HepG2 (cell line): ENCODE results near the gene AUH. TPM values are rescaled to one million over a fixed set of nuclear protein-coding genes. Genes with fewer than 3 reads are reported as not detected.

Source experiments
- CCAR2 ChIP-seq: fragments of 200-400 bp; formaldehyde crosslinking; optimal IDR thresholded peaks from 2 replicates; pipeline ENCODE3; 2018; ENCODE audit warnings: low read depth, mild to moderate bottlenecking, low read length, moderate library complexity
- CENPT ChIP-seq: sonication (generic); formaldehyde crosslinking; IDR thresholded peaks from 2 replicates; pipeline ENCODE4 v1.8.0; 2022; ENCODE audit warnings: low read depth, mild to moderate bottlenecking, moderate library complexity, missing genetic modification reagents
- FOXK1 ChIP-seq: sonication (generic); formaldehyde crosslinking; IDR thresholded peaks from 2 replicates; pipeline ENCODE4 v1.4.0; 2020; ENCODE audit warnings: low read depth, missing genetic modification reagents, borderline replicate concordance
- HMGA1 ChIP-seq: sonication (generic); formaldehyde crosslinking; conservative IDR thresholded peaks from 2 replicates; pipeline ENCODE4 v1.4.0; 2020; ENCODE audit warnings: missing genetic modification reagents
- HNF4G ChIP-seq, 2 experiments: sonication (generic) in 1 of 2; formaldehyde crosslinking in 1 of 2; IDR thresholded peaks; 2 replicates each; pipeline versions ENCODE4 v1.4.0 to v1.6.1; 2011 to 2020; ENCODE audit warnings: borderline replicate concordance in 2 of 2, low read depth in 2 of 2, mild to moderate bottlenecking in 2 of 2, low read length in 1 of 2, missing genetic modification reagents in 1 of 2, moderate library complexity in 1 of 2
- HNRNPK ChIP-seq: fragments of 200-400 bp; formaldehyde crosslinking; IDR thresholded peaks from 2 replicates; pipeline ENCODE4 v1.6.1; 2018; ENCODE audit warnings: low read length, low read depth, moderate library complexity, mild to moderate bottlenecking; ENCODE audit not compliant: poor library complexity, severe bottlenecking
- SP5 ChIP-seq: IDR thresholded peaks from 2 replicates; pipeline ENCODE4 v1.6.1; 2016; ENCODE audit warnings: low read depth, borderline replicate concordance
- SRY ChIP-seq: sonication (generic); formaldehyde crosslinking; IDR thresholded peaks from 2 replicates; pipeline ENCODE4 v1.8.0; 2022; ENCODE audit warnings: mild to moderate bottlenecking, missing genetic modification reagents
- TBX2 ChIP-seq: sonication (generic); formaldehyde crosslinking; IDR thresholded peaks from 2 replicates; pipeline ENCODE4 v1.5.0; 2020; ENCODE audit warnings: missing genetic modification reagents, mild to moderate bottlenecking, borderline replicate concordance
- WIZ ChIP-seq: sonication (generic); formaldehyde crosslinking; IDR thresholded peaks from 2 replicates; pipeline ENCODE4 v1.5.1; 2020; ENCODE audit warnings: mild to moderate bottlenecking, missing genetic modification reagents
- ZNF430 ChIP-seq: sonication (generic); formaldehyde crosslinking; IDR thresholded peaks from 2 replicates; pipeline ENCODE4 v1.9.0; 2021; ENCODE audit warnings: mild to moderate bottlenecking, missing genetic modification reagents
- ZNF484 ChIP-seq: sonication (generic); formaldehyde crosslinking; IDR thresholded peaks from 2 replicates; pipeline ENCODE4 v1.5.1; 2020; ENCODE audit warnings: mild to moderate bottlenecking, low read depth, missing genetic modification reagents, borderline replicate concordance
- ZNF552 ChIP-seq: sonication (generic); formaldehyde crosslinking; IDR thresholded peaks from 2 replicates; pipeline ENCODE4 v1.9.0; 2022; ENCODE audit warnings: missing genetic modification reagents, mild to moderate bottlenecking, borderline replicate concordance
- ZNF776 ChIP-seq: sonication (generic); formaldehyde crosslinking; IDR thresholded peaks from 2 replicates; pipeline ENCODE4 v1.4.0; 2020; ENCODE audit warnings: mild to moderate bottlenecking, missing genetic modification reagents
- ZNF781 ChIP-seq: sonication (generic); formaldehyde crosslinking; IDR thresholded peaks from 2 replicates; pipeline ENCODE4 v1.5.1; 2020; ENCODE audit warnings: borderline replicate concordance, mild to moderate bottlenecking, missing genetic modification reagents; ENCODE audit errors: not compliant biosample characterization
- polyA plus RNA-seq, 8 experiments: library from polyadenylated mRNA; depleted of rRNA in 3 of 8; stranded (reverse) in 7 of 8; unstranded in 1 of 8; fragments of >200 nt; fragmentation: Illumina TruSeq in 4 of 8; extraction: Trizol in 4 of 8; gene quantifications; 2 replicates each; pipeline versions ENCODE4 v1.2.1 to v1.2.3, GENCODE V29; 2011 to 2016; ENCODE audit warnings: low read depth in 4 of 8, missing spikeins in 1 of 8, mixed read lengths in 1 of 8; ENCODE audit not compliant: insufficient read depth in 1 of 8
- total RNA-seq, 5 experiments: library from RNA; depleted of rRNA; stranded (reverse); fragments of >200 nt; fragmentation: Illumina TruSeq; extraction: Trizol; gene quantifications; 2 replicates each; pipeline ENCODE4 v1.2.3, GENCODE V29; 2016; ENCODE audit warnings: low read depth in 1 of 5
- TF ChIP-seq, protein P1 (sequence below): sonication (generic); formaldehyde crosslinking; IDR thresholded peaks from 2 replicates; pipeline ENCODE4 v1.5.0; 2020; ENCODE audit warnings: mild to moderate bottlenecking, missing genetic modification reagents, borderline replicate concordance
- TF ChIP-seq, protein P2 (sequence below): sonication (generic); formaldehyde crosslinking; IDR thresholded peaks from 2 replicates; pipeline ENCODE4 v1.4.0; 2020; ENCODE audit warnings: mild to moderate bottlenecking, missing genetic modification reagents
- TF ChIP-seq, protein P3 (sequence below): sonication (generic); formaldehyde crosslinking; IDR thresholded peaks from 2 replicates; pipeline ENCODE4 v1.5.1; 2020; ENCODE audit warnings: mild to moderate bottlenecking, missing genetic modification reagents, moderate library complexity

Gene AUH
- total and polyA plus RNA-seq, 2 of the 13 experiments (the other 11 are each of a cell fraction or from before 2014, with no cell fraction given): 25.8 to 31.9 TPM

DNA sequence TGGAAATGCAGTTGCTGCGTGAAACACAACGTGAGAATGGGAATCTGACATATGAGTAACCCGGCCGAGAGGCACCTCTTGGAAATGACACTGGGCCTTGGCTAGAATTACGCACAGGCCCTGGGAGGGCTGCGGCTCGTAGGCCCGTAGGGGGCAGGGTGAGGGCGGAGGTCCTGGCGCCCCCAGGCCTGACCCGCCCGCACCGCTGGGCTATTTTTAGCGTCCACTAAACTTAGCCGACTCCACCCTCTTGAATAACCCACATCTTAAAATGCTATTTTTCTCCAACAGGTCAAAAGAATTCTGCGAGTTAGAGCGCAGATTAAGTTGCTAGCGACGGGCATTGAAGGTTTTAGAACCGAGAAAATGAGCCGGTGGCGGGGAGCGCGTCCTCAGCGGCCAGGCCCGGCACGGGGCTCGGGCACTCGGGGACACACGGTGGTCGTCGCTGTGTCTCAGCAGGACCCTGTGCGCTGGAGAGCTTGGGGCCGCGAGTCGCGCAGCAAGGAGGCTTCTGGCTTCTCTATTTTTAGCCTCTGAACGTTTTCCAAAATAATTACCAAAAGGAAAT, 168.5 kb downstream of the AUH start (continued):
- TF ChIP-seq ZNF781 (CRISPR knock-in tag) (no peak), ZNF430 (CRISPR knock-in tag) (no peak), HNRNPK (peak; percentile 8), SRY (CRISPR knock-in tag) (0 out of 2 replicates have a peak, but pooled peaks have one; percentile 26), SP5 (CRISPR knock-in tag) (peak; percentile 64; the same call in 1 of the 2 replicates), TBX2 (CRISPR knock-in tag) (no peak), CCAR2 (no peak), CENPT (CRISPR knock-in tag) (no peak), WIZ (no peak; the same call in 1 of the 2 replicates), ZNF484 (CRISPR knock-in tag) (no peak), FOXK1 (CRISPR knock-in tag) (peak; percentile 63; the same call in 1 of the 2 replicates), ZNF776 (CRISPR knock-in tag) (no peak), HMGA1 (CRISPR knock-in tag) (no peak), ZNF552 (no peak), HNF4G (IDR thresholded peaks at IDR 0.05; ENCODE audit: borderline replicate concordance, low read depth, low read length) (no peak), HNF4G (CRISPR knock-in tag; IDR thresholded peaks at IDR 0.05; ENCODE audit: borderline replicate concordance, low read depth) (no peak)
- TF ChIP-seq, protein P1, sequence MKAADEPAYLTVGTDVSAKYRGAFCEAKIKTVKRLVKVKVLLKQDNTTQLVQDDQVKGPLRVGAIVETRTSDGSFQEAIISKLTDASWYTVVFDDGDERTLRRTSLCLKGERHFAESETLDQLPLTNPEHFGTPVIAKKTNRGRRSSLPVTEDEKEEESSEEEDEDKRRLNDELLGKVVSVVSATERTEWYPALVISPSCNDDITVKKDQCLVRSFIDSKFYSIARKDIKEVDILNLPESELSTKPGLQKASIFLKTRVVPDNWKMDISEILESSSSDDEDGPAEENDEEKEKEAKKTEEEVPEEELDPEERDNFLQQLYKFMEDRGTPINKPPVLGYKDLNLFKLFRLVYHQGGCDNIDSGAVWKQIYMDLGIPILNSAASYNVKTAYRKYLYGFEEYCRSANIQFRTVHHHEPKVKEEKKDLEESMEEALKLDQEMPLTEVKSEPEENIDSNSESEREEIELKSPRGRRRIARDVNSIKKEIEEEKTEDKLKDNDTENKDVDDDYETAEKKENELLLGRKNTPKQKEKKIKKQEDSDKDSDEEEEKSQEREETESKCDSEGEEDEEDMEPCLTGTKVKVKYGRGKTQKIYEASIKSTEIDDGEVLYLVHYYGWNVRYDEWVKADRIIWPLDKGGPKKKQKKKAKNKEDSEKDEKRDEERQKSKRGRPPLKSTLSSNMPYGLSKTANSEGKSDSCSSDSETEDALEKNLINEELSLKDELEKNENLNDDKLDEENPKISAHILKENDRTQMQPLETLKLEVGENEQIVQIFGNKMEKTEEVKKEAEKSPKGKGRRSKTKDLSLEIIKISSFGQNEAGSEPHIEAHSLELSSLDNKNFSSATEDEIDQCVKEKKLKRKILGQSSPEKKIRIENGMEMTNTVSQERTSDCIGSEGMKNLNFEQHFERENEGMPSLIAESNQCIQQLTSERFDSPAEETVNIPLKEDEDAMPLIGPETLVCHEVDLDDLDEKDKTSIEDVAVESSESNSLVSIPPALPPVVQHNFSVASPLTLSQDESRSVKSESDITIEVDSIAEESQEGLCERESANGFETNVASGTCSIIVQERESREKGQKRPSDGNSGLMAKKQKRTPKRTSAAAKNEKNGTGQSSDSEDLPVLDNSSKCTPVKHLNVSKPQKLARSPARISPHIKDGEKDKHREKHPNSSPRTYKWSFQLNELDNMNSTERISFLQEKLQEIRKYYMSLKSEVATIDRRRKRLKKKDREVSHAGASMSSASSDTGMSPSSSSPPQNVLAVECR (CRISPR knock-in tag): no peak
- TF ChIP-seq, protein P2, sequence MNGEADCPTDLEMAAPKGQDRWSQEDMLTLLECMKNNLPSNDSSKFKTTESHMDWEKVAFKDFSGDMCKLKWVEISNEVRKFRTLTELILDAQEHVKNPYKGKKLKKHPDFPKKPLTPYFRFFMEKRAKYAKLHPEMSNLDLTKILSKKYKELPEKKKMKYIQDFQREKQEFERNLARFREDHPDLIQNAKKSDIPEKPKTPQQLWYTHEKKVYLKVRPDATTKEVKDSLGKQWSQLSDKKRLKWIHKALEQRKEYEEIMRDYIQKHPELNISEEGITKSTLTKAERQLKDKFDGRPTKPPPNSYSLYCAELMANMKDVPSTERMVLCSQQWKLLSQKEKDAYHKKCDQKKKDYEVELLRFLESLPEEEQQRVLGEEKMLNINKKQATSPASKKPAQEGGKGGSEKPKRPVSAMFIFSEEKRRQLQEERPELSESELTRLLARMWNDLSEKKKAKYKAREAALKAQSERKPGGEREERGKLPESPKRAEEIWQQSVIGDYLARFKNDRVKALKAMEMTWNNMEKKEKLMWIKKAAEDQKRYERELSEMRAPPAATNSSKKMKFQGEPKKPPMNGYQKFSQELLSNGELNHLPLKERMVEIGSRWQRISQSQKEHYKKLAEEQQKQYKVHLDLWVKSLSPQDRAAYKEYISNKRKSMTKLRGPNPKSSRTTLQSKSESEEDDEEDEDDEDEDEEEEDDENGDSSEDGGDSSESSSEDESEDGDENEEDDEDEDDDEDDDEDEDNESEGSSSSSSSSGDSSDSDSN (CRISPR knock-in tag): no peak
- TF ChIP-seq, protein P3, sequence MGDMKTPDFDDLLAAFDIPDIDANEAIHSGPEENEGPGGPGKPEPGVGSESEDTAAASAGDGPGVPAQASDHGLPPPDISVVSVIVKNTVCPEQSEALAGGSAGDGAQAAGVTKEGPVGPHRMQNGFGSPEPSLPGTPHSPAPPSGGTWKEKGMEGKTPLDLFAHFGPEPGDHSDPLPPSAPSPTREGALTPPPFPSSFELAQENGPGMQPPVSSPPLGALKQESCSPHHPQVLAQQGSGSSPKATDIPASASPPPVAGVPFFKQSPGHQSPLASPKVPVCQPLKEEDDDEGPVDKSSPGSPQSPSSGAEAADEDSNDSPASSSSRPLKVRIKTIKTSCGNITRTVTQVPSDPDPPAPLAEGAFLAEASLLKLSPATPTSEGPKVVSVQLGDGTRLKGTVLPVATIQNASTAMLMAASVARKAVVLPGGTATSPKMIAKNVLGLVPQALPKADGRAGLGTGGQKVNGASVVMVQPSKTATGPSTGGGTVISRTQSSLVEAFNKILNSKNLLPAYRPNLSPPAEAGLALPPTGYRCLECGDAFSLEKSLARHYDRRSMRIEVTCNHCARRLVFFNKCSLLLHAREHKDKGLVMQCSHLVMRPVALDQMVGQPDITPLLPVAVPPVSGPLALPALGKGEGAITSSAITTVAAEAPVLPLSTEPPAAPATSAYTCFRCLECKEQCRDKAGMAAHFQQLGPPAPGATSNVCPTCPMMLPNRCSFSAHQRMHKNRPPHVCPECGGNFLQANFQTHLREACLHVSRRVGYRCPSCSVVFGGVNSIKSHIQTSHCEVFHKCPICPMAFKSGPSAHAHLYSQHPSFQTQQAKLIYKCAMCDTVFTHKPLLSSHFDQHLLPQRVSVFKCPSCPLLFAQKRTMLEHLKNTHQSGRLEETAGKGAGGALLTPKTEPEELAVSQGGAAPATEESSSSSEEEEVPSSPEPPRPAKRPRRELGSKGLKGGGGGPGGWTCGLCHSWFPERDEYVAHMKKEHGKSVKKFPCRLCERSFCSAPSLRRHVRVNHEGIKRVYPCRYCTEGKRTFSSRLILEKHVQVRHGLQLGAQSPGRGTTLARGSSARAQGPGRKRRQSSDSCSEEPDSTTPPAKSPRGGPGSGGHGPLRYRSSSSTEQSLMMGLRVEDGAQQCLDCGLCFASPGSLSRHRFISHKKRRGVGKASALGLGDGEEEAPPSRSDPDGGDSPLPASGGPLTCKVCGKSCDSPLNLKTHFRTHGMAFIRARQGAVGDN: no peak; the same call in 1 of the 2 replicates
